Left renal cortex interstitium (tissue), 4 donors: ENCODE data around the gene STRN3. TPM values are rescaled to one million over a fixed set of nuclear protein-coding genes. Genes with fewer than 3 reads are reported as not detected.
"Not testable (repeated sequence)": the region's sequence is repeated elsewhere in the genome, so short reads cannot be mapped to it uniquely, and the experiment has no call there.

Experiments used
- DNase-seq, 4 donors: peaks; one replicate each; pipeline ENCODE4 v3.0.0-alpha.2; 2013; ENCODE audit warnings: low read depth in 4 of 4, low spot score in 2 of 4, missing footprints in 1 of 4
- polyA plus RNA-seq, 4 donors: library from polyadenylated mRNA; unstranded; fragments of 120-200 nt; gene quantifications; one replicate each; pipeline ENCODE4 v1.2.1, GENCODE V29; 2013; ENCODE audit not compliant: insufficient read length in 4 of 4

Gene STRN3
- polyA plus RNA-seq, 4 donors, result 39.0 to 50.3 (median 46.0) TPM

DNA sequence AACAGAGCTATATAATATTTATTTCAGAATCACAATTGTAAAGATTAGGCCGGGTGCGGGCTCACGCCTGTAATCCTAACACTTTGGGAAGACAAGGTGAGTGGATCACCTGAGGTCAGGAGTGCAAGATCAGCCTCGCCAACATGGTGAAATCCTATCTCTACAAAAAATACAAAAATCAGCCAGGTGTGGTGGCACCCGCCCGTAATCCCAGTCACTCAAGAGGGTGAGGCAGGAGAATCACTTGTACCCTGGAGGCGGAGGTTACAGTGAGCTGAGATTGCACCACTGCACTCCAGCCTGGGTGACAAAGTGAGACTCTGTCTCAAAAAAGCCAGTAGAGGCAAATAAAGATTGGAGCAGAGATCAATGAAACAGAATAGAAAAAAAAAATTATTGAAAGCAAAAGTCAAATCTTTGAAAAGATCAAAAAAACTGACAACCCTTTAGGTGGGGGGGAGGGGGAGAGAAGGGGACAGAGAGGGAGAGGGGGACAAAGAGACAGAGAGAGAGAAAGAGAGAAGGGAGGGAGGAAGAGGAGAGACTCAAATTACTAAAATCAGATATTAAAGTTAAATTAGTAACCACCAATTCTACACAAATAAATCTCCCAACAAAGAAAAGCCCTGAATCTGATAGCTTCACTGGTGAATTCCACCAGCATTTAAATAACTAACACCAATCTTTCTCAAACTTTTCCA, 53.1 kb downstream of the STRN3 start:
- DNase-seq, result no peak

DNA sequence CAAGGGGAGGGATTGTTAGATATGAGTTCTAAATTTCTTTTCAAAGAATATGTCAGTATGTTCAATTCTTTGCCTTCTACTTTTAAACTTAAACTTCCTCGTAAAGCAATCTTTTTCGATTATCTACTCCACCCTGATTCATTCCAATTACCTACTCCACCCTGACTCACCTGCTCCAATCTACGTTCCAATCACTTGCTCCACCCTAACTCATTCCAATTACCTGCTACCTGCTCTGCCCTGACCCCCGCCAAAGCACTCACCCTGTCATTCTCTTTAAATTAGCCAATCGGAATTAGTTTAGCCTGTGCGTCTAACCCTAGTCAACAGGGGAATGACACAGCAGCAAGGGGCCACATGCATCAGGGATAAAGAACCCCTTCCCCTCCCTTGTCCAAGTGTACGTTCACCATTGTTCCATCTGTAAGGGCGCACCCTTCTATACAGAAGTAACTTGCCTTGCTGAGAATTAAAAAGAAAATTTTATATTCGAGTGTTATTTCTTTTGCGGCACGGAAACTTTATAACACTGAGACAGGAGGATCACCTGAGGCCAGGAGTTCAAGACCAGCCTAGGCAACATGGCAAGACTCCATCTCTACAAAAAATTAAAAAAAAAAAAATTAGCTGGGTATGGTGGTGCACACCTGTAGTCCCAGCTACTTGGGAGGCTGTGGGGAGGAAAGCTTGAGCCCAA, 54.0 kb downstream of the STRN3 start:
- not testable (repeated sequence) for DNase-seq

DNA sequence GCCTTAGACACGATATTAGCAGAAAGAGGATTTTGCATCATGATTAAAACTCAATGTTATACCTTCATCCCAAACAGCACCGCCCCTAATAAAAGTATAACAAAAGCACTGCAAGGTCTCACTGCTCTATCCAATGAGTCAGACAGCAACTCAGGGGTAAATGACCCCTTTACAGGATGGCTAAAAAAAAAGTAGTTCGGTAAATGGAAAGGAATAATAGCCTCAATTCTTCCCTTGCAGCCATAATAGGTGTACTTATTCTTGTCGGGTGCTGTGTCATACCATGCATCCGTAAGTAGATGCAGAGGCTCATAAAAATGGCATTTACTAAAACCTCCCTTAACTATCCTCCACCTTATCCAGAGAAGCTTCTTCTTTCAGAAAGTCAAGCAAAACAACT, 54.6 kb downstream of the STRN3 start:
- DNase-seq, result no peak

DNA sequence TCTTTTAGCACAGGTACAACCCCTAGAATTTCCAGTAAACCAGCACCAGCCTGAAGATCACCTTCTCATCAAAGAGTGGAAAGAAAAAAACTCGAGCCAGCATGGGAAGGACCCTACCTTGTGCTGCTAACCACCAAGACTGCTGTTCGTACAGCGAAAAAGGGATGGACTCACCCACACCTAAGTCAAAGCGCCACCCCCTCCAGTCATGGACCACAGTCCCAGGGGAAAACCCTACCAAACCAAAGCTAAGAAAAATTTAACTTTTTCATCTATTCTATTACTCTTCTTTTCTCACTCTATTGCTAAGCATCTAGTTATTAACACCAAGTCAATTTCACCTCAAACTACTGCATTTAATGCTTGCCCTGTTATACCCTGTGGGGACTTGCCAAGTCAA, 56.4 kb downstream of the STRN3 start:
- not testable (repeated sequence) for DNase-seq

DNA sequence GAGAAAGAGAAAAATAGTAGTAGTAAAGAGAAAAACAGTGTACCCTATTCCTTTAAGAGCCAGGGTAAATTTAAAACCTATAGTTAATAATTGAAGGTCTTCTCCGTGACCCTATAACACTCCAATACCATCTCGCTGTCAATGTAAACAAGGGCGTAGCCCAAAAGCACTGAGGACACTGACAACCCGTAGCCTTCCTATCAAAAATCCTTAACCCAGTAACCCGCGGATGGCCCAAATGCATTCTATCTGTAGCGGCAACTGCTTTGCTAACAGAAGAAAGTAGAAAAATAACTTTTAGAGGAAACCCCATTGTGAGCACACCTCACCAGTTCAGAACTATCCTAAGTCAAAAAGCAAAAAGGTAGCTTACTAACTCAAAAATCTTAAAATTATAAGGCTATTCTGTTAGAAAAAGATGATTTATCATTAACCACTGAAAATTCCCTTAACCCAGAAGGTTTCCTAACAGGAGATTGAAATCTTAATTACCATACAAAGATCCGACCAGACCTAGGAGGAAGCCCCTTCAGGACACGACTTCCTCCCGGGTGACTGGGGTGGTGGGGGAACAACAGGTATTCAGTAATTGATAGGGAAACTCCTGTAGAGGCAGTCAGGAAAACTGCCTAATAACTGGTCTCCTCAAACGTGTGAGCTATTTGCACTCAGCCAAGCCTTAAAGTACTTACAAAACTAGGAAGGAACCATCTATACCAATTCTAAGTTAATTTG, 58.6 kb downstream of the STRN3 start:
- DNase-seq, result not testable (repeated sequence)

DNA sequence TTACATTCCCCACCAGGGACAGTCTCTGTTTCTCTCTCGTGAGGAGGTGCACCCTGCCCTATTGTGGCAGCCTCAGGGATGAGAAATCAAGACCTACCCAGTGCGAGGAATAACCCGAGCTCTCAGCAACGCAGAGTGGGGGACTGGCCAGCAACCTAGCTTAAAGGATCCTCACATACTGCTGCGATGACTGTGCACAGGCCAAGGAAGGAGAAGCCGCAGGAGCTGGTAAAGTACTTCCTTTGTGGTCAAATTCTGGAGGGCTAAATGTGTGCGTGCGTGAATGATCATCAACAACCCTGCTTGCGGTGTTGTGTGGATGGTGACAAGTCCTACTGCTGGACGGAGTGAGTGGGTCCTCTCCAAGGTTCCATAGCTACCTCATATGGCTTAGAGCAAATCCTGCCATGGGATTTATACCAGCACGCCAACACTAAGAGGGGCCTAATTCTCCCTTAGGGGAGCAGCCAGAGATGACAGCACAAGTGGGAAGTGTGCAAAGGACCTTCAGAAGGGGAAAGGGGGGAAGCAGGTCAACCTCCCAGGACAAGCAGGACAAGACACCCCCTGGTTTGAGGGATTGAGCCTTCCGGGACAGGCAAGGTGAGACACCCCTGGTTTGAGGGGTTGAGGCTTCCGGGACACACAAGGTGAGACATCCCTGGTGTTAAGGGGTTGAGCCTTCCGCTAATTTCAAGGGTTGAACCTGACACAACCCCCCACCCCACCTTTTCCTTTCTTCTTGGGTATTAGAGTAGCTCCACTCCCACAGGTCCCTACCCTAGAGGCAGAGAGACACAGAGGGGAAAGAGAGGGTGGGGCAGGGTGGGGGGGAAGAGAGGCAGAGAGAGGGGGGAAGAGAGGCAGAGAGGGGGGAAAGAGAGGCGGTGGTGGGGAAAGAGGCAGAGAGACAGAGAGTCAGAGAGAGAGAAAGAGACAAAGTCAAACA, 59.5 kb downstream of the STRN3 start:
- no peak for DNase-seq

DNA sequence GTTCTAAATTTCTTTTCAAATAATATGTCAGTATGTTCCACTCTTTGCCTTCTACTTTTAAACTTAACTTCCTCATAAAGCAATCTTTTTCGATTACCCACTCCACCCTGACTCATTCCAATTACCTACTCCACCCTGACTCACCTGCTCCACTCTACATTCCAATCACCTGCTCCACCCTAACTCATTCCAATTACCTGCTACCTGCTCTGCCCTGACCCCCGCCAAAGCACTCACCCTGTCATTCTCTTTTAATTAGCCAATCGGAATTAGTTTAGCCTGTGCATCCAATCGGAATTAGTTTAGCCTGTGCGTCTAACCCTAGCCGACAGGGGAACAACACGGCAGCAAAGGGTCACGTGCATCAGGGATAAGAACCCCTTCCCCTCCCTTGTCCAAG, 60.3 kb downstream of the STRN3 start:
- not testable (repeated sequence) for DNase-seq

DNA sequence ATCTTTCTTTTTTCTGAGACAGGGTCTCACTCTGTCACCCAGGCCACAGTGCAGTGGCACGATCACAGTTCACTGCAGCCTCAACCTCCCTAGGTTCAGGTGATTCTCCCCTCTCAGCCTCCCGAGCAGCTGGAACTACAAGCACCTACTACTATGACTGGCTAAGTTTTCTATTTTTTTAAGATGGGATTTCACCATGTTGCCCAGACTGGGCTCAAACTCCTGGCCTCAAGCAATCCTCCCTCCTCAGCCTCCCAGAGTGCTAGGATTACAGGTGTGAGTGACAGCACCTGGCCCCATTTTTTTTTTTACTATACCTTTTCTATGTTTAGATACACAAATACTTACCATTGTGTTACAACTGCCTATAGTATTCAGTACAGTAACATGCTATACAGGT, 63.6 kb downstream of the STRN3 start:
- not testable (repeated sequence) for DNase-seq

DNA sequence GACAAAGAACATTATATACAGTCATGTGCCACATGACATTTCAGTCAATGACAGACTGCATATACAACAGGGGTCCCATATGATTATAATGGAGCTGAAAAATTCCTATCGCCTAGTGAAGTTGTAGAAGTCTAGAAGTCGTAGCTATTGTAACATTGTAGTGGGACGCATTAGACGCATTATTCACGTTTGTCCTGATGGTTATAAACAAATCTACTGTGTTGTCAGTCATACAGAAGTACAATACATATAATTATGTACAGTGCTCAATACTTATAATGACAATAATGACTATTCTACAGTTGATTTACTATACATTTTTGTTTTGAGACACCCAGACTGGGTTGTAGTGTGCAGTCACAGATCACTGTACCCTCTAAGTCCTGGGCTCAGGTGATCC, 64.8 kb downstream of the STRN3 start:
- DNase-seq, result no peak

DNA sequence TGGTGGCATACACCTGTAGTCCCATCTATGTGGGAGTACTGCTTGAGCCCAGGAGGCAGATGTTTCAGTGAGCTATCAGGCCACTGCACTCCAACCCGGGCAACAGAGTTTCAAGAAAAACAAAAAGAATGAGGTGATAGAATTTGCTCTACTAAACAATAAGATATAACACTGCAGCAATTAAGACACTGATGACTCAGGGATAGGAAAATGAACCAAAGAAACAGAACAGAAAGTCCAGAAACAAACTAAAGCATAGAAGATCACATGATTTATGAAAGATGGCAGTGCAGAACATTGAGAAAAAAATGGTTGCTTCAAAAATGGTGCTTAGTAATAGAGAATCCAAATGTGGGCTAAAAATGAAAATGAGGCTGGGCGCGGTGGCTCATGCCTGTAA, 66.0 kb downstream of the STRN3 start:
- DNase-seq, result no peak

DNA sequence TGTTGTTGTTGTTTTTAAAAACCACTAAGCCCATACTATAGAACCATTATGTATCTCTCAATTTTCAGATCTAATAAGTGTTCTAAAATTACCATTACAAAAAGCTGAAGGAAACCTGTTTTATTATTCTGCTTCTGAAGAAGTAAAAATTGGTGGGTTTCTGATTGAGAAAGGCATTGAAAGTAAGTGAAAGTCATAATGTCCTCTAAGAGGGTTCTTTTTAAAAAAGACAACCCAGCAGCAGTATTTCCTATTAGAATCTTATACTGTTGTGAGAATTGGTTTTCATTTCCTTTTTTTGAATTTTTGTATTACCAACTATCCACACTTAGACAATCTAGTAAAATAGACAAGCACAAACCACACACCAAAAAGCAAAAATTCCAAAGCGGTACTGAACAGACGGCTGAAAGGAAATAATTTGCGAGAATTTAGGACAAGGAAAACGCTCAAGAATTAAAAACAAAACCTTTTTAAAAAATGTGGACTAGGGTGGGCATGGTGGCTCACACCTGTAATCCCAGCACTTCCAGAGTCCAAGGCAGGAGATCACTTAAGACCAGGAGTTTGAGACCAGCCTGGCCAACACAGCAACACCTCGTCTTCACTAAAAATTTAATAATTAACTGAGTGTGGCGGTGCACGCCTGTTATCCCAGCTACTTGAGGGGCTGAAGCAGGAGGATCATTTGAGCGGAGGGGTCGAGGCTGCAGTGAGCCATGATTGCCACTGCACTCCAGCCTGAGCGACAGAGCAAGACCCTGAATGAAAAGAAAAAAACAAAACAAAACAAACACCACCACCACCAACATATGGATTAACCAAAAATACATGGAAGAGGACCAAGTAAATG, 67.4 kb downstream of the STRN3 start:
- no peak for DNase-seq

DNA sequence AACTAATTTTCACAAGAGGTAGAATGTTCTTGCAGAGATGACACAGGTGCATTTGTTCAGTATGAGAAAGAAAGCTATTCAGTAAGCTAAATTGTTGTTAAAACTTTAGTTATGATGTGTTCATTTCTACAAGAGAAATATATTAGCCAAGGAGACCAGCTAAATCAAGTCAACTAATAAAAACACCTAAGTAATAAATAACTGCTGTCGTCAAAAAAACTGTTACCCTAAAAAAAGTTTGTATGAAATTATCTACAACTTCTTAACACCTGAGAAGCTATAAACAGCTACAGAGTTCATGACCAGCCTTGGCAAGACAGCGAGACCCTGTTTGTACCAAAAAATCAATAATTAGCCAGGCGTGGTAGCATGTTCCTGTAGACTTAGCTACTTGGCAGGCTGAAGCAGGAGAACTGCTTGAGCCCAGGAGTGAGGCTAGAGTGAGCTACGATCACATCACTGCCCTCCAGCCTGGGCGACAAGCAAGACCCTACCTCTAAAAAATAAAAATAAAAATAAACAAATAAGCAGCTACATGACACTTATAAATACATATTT, 68.3 kb downstream of the STRN3 start:
- no peak for DNase-seq

DNA sequence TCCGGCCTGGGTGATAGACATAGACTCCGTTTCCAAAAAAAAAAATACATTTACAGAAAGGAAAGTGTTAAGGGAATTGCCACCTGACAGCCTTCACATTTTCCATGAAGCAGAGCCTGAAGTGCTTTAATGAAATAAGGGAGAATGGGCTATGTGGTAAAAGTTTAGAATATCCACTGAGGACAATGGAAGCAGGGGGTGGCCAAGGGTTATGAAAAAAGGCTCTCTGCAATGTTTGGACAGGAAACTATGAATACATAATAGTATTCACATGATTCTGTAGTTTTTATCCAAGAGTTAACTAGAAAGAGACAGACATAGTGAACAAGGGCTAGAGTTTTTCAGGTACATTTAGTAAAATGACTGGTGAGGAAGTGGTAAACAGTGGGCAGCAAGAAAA, 76.5 kb downstream of the STRN3 start:
- DNase-seq, result no peak

DNA sequence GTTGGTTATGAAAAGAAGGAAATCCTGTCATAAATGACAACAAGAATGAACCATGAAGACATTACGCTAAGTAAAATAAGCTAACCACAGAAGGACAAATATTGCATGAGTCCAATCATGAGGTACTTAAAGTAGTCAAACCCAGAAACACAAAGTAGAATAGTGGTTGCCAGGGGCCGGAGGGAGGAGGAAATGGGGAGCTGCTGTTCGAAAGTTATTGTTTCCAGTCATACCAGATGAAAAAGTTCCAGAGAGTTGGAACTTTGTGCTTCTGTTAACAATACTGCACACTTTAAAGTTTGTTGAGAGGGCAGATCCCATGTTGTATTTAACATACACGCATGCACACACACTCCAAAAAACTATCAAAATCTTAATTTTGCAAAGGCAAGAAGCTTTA, 82.5 kb downstream of the STRN3 start:
- no peak for DNase-seq

DNA sequence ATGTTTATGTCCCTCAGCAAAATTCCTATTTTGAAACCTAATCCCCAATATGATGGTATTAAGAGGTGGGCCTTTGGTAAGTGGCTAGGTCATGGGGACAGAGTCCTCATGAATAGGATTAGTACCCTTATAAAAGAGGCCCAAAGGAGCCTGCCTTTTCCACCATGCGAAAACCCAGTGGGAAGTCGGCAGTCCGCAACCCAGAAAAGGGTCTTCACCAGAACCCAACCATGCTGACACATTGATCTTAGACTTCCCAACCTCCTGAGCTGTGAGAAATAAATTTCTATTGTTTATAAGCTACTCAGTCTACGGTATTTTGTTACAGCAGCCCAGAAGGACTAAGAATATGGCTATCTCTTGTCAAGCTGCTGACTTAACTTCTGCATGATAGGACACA, 85.3 kb downstream of the STRN3 start:
- no peak for DNase-seq

DNA sequence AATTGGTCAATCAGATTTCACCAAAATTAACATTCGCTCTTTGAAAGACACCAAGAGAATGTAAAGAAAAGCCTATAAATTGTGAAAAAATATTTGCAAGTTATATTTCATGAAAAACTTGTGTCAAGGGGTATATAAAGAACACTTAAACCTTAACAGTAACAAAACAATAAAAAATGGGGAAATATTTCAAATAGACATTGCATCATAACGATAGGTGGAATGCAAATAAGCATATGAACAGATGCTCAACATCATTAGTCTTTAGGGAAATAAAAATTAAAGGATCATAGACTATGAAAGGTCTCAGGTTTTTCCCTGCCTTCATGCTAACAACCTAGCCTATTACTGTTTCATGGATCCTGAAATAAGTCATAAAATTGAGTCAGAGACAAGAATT, 87.6 kb downstream of the STRN3 start:
- no peak for DNase-seq

DNA sequence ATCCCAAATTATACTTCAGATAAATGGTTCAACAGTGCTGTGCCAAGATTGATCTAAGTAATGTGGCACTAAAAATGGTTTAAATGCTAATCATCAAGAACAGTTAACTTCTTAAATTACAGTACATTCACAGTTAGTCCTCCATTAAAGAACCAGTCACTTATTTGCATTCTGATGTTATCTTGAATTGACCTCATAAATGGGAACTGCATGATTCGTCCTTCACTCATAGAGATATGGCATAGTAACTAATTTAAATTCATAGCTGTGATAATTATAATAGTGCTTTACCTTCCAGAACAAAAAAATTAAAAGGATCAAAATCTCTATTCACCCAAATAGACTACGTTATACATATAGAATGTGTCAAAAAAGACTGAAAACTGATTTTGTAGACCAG, 90.7 kb downstream of the STRN3 start:
- no peak for DNase-seq

DNA sequence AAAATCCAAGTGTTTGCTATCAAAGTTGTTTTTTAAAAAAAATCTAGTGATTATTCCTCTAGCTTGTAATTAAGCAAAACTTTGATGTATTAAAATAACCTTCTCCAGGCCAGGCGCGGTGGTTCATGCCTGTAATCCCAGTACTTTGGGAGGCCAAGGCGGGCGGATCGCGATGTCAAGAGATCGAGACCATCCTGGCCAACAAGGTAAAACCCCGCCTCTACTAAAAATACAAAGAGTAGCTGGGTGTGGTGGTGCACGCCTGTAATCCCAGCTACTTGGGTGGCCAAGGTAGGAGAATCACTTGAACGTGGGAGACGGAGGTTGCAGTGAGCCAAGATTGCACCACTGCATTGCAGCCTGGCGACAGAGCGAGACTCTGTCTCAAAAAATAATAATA, 92.2 kb downstream of the STRN3 start:
- DNase-seq, result not testable (repeated sequence)

DNA sequence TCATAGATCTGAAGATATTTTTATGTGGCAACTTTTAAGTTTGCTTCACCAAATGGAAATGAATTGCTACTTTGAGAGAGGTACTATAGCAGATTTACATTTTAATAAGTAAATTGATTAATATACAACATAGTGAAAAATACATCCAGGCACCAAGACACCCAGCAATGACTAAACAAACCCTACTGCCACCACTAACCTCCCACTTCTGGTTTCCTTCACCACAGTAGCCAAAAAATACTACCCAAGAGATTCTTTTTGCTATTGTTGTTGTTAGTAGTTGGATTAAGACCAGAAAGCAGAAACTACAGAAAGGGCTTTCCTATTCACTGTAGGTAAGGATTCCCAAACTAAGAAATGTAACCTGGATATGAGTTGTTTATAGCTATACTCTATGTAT, 97.7 kb downstream of the STRN3 start:
- no peak for DNase-seq
